SK-N-SH (cell line): ENCODE results near the gene CTNND1. TPM values are rescaled to one million over a fixed set of nuclear protein-coding genes. Genes with fewer than 3 reads are reported as not detected.

Source experiments
- CTCF ChIA-PET: fragments of 300-600, 350-600 bp; formaldehyde crosslinking; extraction: SDS; loops from one replicate; lab custom pipeline; 2021; lab: Yijun Ruan, JAX
- POLR2A ChIA-PET: fragments of 350-600 bp; sonication (Branson Sonifier 250); formaldehyde crosslinking; extraction: SDS; loops from one replicate; lab custom pipeline; 2020; ENCODE audit warnings: antibody characterized with exemption, inconsistent platforms; lab: Yijun Ruan, JAX
- DNase-seq: peaks from one replicate; pipeline ENCODE4 v3.0.0; 2012
- H2AFZ ChIP-seq: fragments of 200-600 bp; sonication (generic); 2 replicates; pipeline ENCODE4 v1.8.1; 2016; ENCODE audit warnings: antibody characterized with exemption, mild to moderate bottlenecking, low read depth
- H3F3A ChIP-seq: fragments of 200-600 bp; sonication (generic); replicated peaks from 2 replicates; pipeline ENCODE3; 2016; ENCODE audit warnings: antibody characterized with exemption, mild to moderate bottlenecking; ENCODE audit not compliant: insufficient read depth
- H3K27ac ChIP-seq, 2 experiments: fragments of 200-500 bp in 1 of 2; fragments of 200-600 bp in 1 of 2; sonication (Bioruptor generic) in 1 of 2; sonication (generic), shearing (Covaris generic) in 1 of 2; 2 replicates each; pipeline versions ENCODE4 v1.5.1 to v1.6.1; 2014 to 2016; ENCODE audit warnings: low read depth in 2 of 2, inconsistent platforms in 1 of 2, low read length in 1 of 2, mild to moderate bottlenecking in 1 of 2, mixed read lengths in 1 of 2
- H3K27me3 ChIP-seq: fragments of 200-600 bp; sonication (generic), shearing (Covaris generic); 2 replicates; pipeline ENCODE4 v1.6.1; 2016; ENCODE audit warnings: mixed run types; ENCODE audit not compliant: insufficient read depth
- H3K36me3 ChIP-seq, 2 experiments: fragments of 200-500 bp in 1 of 2; fragments of 200-600 bp in 1 of 2; sonication (Bioruptor generic) in 1 of 2; sonication (generic) in 1 of 2; replicated peaks in 1 of 2; 2 replicates each; pipeline versions ENCODE3 to v1.5.1; 2014 to 2016; ENCODE audit warnings: low read length in 1 of 2, mild to moderate bottlenecking in 1 of 2; ENCODE audit not compliant: insufficient read depth in 2 of 2, control insufficient read depth in 1 of 2
- H3K4me1 ChIP-seq, 2 experiments: fragments of 200-500 bp in 1 of 2; fragments of 200-600 bp in 1 of 2; sonication (Bioruptor generic) in 1 of 2; sonication (generic), shearing (Covaris generic) in 1 of 2; 2 replicates each; pipeline versions ENCODE4 v1.5.1 to v1.6.1; 2014 to 2016; ENCODE audit warnings: low read depth in 1 of 2, low read length in 1 of 2, mixed run types in 1 of 2; ENCODE audit not compliant: insufficient read depth in 2 of 2, control insufficient read depth in 1 of 2
- H3K4me2 ChIP-seq: fragments of 200-600 bp; sonication (generic), shearing (Covaris generic); 2 replicates; pipeline ENCODE4 v1.6.1; 2017; ENCODE audit warnings: mixed run types
- H3K4me3 ChIP-seq, 2 experiments: fragments of 200-500 bp in 1 of 2; fragments of 200-600 bp in 1 of 2; sonication (Bioruptor generic) in 1 of 2; sonication (generic), shearing (Covaris generic) in 1 of 2; 2 replicates each; pipeline versions ENCODE4 v1.5.1 to v1.8.1; 2014 to 2016; ENCODE audit warnings: low read depth in 2 of 2, inconsistent platforms in 1 of 2, low read length in 1 of 2, mild to moderate bottlenecking in 1 of 2, mixed read lengths in 1 of 2, moderate library complexity in 1 of 2
- H3K79me2 ChIP-seq: fragments of 200-600 bp; sonication (generic); 2 replicates; pipeline ENCODE4 v1.8.1; 2017; ENCODE audit warnings: mild to moderate bottlenecking; ENCODE audit not compliant: insufficient read depth
- H3K9ac ChIP-seq: fragments of 200-600 bp; sonication (generic); 2 replicates; pipeline ENCODE4 v1.6.1; 2017; ENCODE audit warnings: mixed run types
- H3K9me2 ChIP-seq: fragments of 200-600 bp; sonication (generic); 2 replicates; pipeline ENCODE4 v1.6.1; 2017; ENCODE audit warnings: mixed run types
- H3K9me3 ChIP-seq: fragments of 200-600 bp; sonication (generic); 2 replicates; pipeline ENCODE4 v1.6.1; 2017; ENCODE audit warnings: mixed run types, mild to moderate bottlenecking, moderate library complexity
- H4K20me1 ChIP-seq: fragments of 200-600 bp; sonication (generic); 2 replicates; pipeline ENCODE4 v1.6.1; 2017; ENCODE audit warnings: mild to moderate bottlenecking, mixed run types; ENCODE audit not compliant: insufficient read depth
- FOSL2 ChIP-seq: IDR thresholded peaks from 2 replicates; pipeline ENCODE4 v1.4.0; 2012; ENCODE audit warnings: low read depth, mild to moderate bottlenecking, moderate library complexity, borderline replicate concordance
- GABPA ChIP-seq: IDR thresholded peaks from 2 replicates; pipeline ENCODE4 v1.4.0; 2012; ENCODE audit warnings: low read depth, mild to moderate bottlenecking
- GATA2 ChIP-seq: sonication (generic); formaldehyde crosslinking; IDR thresholded peaks from 2 replicates; pipeline ENCODE4 v1.5.0; 2020; ENCODE audit warnings: mild to moderate bottlenecking, missing genetic modification reagents
- MEF2A ChIP-seq: IDR thresholded peaks from 2 replicates; pipeline ENCODE4 v1.4.0; 2012; ENCODE audit warnings: low read depth, borderline replicate concordance
- POLR2AphosphoS5 ChIP-seq: IDR thresholded peaks from 2 replicates; pipeline ENCODE4 v1.6.1; 2012; ENCODE audit warnings: low read depth, low read length
- RCOR1 ChIP-seq: fragments of 150-350 bp; IDR thresholded peaks from 2 replicates; pipeline ENCODE4 v1.6.1; 2017; ENCODE audit warnings: antibody characterized with exemption, low read length
- RFX5 ChIP-seq: IDR thresholded peaks from 2 replicates; pipeline ENCODE4 v1.6.1; 2012; ENCODE audit warnings: mild to moderate bottlenecking, improper control_type of control experiment, low read length
- SIN3A ChIP-seq: IDR thresholded peaks from 2 replicates; pipeline ENCODE4 v1.6.1; 2012; ENCODE audit warnings: low read depth, mild to moderate bottlenecking, low read length, moderate library complexity, borderline replicate concordance
- TAF1 ChIP-seq: IDR thresholded peaks from 2 replicates; pipeline ENCODE4 v1.6.1; 2012; ENCODE audit warnings: low read depth, mild to moderate bottlenecking, low read length, moderate library complexity, borderline replicate concordance
- TCF12 ChIP-seq: IDR thresholded peaks from 2 replicates; pipeline ENCODE4 v1.4.0; 2012
- WGBS: methylation state at CpG from one replicate; pipeline ENCODE4 v1.1.6; 2017; ENCODE audit warnings: low lambda C conversion rate; 5-methylcytosine and 5-hydroxymethylcytosine counted together
- polyA plus RNA-seq, 3 experiments: library from polyadenylated mRNA; depleted of rRNA; stranded (reverse); fragments of >200 nt; gene quantifications; 2 replicates each; pipeline ENCODE4 v1.2.3, GENCODE V29; 2012
- TF ChIP-seq, protein P1 (sequence below): IDR thresholded peaks from 2 replicates; pipeline ENCODE4 v1.6.1; 2012; ENCODE audit warnings: mild to moderate bottlenecking, low read depth, low read length, moderate library complexity
- TF ChIP-seq, protein P2 (sequence below): IDR thresholded peaks from 2 replicates; pipeline ENCODE4 v1.4.0; 2012; ENCODE audit warnings: low read depth, borderline replicate concordance
- TF ChIP-seq, protein P3 (sequence below): fragments of 150-350 bp; IDR thresholded peaks from 2 replicates; pipeline ENCODE4 v1.6.1; 2016; ENCODE audit warnings: mild to moderate bottlenecking, low read depth, low read length

CTNND1 gene
- polyA plus RNA-seq, 1 of the 3 experiments (the other 2 are of a cell fraction): 39.4 TPM

DNA sequence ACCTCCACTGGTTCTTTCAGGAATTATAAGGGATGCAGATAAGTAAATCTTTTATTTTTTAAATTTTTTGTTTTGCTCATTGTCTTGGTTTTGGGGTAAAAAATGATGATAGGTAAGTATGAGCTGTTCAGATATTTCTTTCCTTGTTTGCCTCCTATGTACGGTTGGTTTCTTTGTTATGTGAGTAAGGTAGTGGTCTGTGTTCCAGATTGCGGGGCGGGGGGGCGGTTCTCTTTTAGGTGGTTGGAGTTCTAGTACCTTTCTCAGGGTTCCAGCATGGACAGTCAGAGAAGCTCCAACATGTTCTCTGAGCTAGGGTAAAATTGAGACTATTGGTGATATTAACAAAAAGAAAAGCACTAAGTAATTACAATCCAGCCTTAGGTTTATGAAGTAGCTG is 2.4 kb downstream of the CTNND1 start (continued):
- TF ChIP-seq, protein P1, sequence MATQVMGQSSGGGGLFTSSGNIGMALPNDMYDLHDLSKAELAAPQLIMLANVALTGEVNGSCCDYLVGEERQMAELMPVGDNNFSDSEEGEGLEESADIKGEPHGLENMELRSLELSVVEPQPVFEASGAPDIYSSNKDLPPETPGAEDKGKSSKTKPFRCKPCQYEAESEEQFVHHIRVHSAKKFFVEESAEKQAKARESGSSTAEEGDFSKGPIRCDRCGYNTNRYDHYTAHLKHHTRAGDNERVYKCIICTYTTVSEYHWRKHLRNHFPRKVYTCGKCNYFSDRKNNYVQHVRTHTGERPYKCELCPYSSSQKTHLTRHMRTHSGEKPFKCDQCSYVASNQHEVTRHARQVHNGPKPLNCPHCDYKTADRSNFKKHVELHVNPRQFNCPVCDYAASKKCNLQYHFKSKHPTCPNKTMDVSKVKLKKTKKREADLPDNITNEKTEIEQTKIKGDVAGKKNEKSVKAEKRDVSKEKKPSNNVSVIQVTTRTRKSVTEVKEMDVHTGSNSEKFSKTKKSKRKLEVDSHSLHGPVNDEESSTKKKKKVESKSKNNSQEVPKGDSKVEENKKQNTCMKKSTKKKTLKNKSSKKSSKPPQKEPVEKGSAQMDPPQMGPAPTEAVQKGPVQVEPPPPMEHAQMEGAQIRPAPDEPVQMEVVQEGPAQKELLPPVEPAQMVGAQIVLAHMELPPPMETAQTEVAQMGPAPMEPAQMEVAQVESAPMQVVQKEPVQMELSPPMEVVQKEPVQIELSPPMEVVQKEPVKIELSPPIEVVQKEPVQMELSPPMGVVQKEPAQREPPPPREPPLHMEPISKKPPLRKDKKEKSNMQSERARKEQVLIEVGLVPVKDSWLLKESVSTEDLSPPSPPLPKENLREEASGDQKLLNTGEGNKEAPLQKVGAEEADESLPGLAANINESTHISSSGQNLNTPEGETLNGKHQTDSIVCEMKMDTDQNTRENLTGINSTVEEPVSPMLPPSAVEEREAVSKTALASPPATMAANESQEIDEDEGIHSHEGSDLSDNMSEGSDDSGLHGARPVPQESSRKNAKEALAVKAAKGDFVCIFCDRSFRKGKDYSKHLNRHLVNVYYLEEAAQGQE: no peak

DNA sequence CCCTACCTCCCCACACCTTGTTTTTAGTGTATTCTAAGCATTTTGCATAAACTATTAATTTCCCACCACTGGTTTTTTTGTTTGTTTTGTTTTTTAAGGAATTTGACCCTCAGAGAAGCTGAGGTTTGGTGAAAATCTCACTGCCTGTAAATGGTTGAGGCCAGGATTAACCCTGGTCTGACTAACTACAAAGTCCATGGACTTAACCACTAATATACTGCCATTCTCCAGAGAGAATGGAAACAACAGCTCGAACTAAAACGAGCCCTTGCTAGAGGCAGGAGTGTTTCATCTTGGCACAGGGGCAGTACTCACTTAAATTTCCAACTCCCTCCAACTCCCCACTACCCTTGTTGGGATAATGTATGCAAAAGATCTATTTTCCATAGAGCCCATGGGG is 3.0 kb downstream of the CTNND1 start:
- Histone ChIP-seq H3K4me3 (peak overlapping the region; percentile 63 to 73), H3K9me2 (no peaks in the 10 kb centered on the region), H2AFZ (no peak overlapping the region), H3K27me3 (no peaks in the 10 kb centered on the region), H3K79me2 (peaks cover 79% of the 10 kb centered on the region), H3F3A (peaks cover 5% of the 10 kb centered on the region), H3K4me1 (peaks cover 5 to 17% of the 10 kb centered on the region in 2 experiments; a peak in 3 of 4 replicates), H3K4me2 (peak overlapping the region; percentile 86), H3K36me3 (peaks cover 0 to 7% of the 10 kb centered on the region in 2 experiments), H3K9me3 (no peaks in the 10 kb centered on the region), H3K9ac (peak overlapping the region; percentile 95; the same call in 1 of the 2 replicates), H4K20me1 (peaks cover 48% of the 10 kb centered on the region), H3K27ac (peak overlapping the region in 1 of 2 experiments; percentile 5; a peak in 1 of 4 replicates)
- ChIA-PET CTCF (interaction anchor here (1.7 to 10.0 kb wide), 3 partner anchors 14 to 196 kb away, joined by 6 to 116 read pairs (median 12); partner anchors contain the start of gene UBE2L6), POLR2A (interaction anchor here (0.7 kb wide), 1 partner anchor 12 kb away, joined by 3 read pairs; no protein-coding TSS in a partner anchor)
- no peak for TF ChIP-seq MEF2A
- TF ChIP-seq TAF1: no peak
- TF ChIP-seq, protein P2, sequence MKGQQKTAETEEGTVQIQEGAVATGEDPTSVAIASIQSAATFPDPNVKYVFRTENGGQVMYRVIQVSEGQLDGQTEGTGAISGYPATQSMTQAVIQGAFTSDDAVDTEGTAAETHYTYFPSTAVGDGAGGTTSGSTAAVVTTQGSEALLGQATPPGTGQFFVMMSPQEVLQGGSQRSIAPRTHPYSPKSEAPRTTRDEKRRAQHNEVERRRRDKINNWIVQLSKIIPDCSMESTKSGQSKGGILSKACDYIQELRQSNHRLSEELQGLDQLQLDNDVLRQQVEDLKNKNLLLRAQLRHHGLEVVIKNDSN: no peak
- TF ChIP-seq POLR2AphosphoS5: no peak
- no peak for TF ChIP-seq GABPA
- TF ChIP-seq TCF12: no peak
- TF ChIP-seq RFX5: no peak
- no peak for DNase-seq
- 34% methylated on average over 2 of the region's 2 CpGs for WGBS

DNA sequence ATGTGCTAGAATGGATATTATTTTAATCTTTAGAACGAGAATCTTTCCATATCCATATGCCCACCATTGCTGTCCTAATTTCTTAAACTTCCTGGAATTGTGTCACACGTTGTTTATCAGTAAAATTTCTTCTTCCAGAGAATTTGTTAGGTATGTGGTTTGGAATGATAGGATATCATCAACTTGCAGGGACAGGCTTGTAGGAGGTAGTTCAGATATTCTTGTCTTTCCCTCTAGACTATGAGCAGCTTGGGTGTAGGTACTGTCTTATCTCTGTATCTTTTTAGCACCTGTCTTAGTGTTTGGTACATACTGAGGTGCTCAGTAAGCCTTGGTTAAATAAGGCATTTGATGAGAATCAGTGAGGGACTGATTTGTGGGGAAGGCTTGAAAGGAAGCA is 3.4 kb downstream of the CTNND1 start:
- Histone ChIP-seq H2AFZ (no peak overlapping the region), H3K27ac (no peak overlapping the region), H3K4me1 (peaks cover 5 to 17% of the 10 kb centered on the region in 2 experiments; a peak in 3 of 4 replicates), H3K79me2 (peaks cover 83% of the 10 kb centered on the region), H4K20me1 (peaks cover 52% of the 10 kb centered on the region), H3K4me3 (peak overlapping the region in 1 of 2 experiments; percentile 63; a peak in 2 of 4 replicates), H3F3A (peaks cover 5% of the 10 kb centered on the region), H3K9me2 (no peaks in the 10 kb centered on the region), H3K9ac (no peak overlapping the region), H3K27me3 (no peaks in the 10 kb centered on the region), H3K9me3 (no peaks in the 10 kb centered on the region), H3K36me3 (peaks cover 0 to 7% of the 10 kb centered on the region in 2 experiments), H3K4me2 (peak overlapping the region; percentile 86)
- ChIA-PET POLR2A (interaction anchor here (0.7 kb wide), 1 partner anchor 11 kb away, joined by 3 read pairs; no protein-coding TSS in a partner anchor), CTCF (interaction anchor here (1.0 to 10.0 kb wide), 3 partner anchors 11 to 35 kb away, joined by 3 to 116 read pairs (median 12); no protein-coding TSS in a partner anchor)
- WGBS: 66% methylated on average over 2 of the region's 2 CpGs
- TF ChIP-seq, protein P3, sequence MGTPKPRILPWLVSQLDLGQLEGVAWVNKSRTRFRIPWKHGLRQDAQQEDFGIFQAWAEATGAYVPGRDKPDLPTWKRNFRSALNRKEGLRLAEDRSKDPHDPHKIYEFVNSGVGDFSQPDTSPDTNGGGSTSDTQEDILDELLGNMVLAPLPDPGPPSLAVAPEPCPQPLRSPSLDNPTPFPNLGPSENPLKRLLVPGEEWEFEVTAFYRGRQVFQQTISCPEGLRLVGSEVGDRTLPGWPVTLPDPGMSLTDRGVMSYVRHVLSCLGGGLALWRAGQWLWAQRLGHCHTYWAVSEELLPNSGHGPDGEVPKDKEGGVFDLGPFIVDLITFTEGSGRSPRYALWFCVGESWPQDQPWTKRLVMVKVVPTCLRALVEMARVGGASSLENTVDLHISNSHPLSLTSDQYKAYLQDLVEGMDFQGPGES: no peak
- TF ChIP-seq GATA2 (CRISPR knock-in tag): no peak
- no peak for TF ChIP-seq RCOR1
- TF ChIP-seq SIN3A: no peak
- TF ChIP-seq FOSL2: no peak
- DNase-seq: no peak
